HG03025 (cell line): ENCODE results near the gene PPP1R9A.

ENCODE experiments used
- ATAC-seq: cut with Tn5 transposase; IDR thresholded peaks from one replicate; pipeline ENCODE4 v1.9.1; 2021; ENCODE audit warnings: mild to moderate bottlenecking, moderate library complexity; ENCODE audit not compliant: unreplicated experiment, low FRiP score

Gene PPP1R9A

DNA sequence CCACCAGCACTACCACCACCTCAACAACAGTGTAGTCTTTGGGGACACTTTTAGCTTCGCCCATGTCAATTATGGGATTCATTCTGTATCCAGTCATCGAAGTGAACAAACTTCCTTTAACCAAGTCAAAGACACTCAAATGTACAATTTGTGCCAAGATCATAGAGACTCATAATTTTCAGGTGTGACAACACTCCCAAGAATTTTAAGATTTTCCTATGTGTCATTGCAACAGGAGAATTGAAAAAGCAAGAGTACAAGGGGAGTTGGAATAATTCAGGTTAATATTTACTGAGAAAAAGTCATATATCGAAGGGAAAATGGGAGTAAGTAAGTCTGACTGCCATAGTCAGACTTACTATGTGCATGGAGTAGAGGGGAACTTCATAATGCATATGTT is 390.7 kb downstream of the PPP1R9A start:
- no peak for ATAC-seq

DNA sequence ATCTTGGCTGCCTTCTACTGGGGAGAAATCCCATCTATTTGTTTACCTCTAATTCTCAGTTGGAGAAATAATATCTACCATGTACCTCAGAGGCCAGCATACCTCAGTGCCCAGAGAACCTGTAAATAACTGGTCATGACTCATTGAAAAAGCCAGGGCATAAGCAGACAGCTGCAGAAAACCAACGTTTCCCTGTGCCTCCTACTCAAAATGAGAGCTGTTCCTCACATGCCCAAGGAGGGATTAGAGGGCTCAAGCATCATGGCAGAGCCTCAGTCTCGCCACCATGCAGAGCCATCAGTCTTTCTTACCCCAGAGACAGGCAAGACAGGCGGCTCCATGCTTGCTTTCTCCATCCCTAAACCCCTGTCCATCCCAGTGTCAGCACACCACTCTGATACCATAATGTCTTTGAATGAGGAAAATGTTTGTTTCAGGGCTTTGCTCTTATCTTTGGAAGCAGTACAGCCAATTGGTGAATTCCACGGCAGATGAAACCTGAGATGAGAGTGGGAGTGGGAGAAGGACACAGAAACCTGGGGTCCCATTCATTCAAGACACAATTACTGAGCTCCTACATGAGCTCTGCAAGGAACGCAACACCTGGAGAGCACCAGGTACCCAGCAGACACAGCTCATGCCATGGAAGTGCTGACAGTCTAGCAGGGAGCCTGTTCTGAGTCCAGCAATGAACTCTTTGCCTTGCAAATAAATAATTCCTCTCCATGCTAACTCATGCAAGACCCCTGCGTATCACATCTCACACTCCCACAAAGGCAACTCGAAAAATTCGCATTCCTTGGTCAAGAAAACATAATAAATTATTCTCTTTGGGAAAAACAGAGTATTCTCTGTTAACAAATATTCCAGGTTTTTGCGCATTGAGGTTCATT is 395.9 kb downstream of the PPP1R9A start:
- no peak for ATAC-seq

DNA sequence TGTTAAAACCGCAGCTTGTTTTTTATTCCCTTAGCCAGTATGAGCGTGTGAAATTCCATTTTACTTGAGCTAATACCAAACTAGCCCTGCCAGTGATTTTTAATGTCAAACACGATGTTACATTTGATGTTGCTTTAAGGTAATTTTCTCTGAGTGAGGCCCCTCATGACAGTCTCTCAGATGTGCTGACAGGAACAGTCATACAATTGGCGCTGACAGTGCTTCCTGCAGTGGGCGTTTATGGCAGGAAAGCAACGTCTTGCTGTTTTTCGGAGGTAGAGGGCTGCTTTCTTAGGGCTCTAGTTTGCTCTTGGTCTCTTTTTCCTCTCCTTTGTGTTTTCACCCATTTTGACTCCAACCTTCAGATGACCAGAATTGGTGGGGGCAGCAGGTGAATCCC is 397.6 kb downstream of the PPP1R9A start:
- no peak for ATAC-seq

DNA sequence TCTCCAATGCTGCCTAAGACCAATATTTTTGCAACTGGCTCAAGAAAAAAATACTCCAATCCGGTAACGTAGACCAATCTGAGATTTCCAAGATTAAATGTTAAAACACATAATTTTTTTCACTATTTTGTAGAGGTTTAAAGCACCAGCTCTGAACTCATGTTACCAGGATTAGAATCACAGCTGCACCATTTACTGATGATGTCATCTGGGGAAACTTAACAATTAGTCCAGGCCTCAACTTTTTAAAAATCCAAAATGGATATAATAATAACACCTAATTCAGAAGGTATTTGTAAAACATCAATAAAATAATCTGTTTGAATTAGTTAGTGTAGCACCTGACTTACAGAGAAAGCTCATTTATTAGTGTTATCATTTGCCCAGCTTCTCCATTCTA is 402.6 kb downstream of the PPP1R9A start:
- ATAC-seq: no peak

DNA sequence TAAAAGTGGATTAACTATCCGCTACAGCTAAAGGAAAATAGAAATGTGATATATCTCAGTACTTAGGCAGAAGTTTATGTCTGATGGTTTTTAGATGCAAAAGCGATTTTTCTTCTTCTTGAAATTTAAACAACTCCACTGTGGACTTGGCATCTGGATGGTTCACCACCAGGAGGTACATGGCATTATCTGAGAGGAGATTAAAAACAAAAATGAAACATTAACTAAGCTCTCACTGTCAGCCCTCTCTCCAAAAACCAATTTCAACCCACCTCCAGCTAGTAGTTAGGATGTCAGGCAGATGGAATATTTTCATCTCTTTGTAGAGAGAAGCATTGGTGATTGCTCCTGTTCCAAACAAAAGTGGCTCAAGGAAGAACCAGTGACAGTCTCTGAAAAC is 404.0 kb downstream of the PPP1R9A start:
- no peak for ATAC-seq

DNA sequence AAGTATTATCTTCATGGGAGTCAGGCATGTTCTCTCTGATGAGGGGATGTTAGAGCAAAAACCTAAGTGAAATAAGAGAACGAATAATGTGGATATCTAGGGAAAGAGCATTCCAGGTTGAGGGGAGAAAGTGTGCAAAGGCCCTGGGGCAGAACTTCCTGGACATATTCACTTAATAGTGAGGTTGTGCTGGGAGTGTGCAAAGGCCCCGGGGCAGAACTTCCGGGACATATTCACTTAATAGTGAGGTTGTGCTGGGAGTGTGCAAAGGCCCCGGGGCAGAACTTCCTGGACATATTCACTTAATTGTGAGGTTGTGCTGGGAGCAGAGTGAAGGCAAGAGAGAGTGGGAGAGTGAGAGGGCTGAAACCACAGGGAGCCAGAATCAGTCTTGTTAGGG is 405.2 kb downstream of the PPP1R9A start:
- ATAC-seq: no peak

DNA sequence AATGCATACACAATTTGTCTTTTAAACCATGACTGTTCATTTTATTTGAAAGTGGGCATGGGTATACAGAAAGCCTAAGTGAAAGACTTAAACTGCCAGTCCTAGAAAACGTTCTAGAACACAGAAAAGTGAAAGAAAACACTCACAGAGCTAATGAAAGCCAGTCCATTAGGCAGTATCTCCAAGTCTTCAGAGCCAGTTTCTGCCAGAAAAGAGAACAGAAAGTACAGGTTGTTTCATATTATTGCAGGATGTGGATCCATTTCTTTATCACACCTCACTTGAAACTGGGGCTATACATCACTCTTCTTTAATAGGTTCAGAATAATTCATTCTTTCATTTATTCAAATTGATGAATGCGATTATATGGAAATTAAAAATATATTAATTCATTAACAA is 409.2 kb downstream of the PPP1R9A start:
- ATAC-seq: peak; percentile 68

DNA sequence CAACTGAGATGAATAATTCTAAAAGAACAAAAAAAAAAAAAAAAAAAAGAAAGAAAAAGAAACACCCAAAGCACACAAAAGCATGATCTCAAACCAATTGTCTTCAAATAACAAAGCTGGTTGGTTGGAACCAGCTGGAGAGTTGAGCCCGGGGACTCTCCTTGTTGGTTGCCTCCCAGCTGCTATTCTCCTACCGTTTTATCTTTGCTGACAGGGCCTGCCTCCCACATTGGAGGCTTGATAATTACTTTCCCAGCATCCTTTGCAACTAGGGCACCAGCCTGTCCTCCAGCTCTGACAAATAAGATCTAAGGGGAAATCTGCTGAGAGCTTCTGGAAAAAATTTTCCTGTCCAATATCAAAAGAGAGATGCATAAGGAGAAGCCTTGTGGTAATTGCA is 410.2 kb downstream of the PPP1R9A start:
- no peak for ATAC-seq

DNA sequence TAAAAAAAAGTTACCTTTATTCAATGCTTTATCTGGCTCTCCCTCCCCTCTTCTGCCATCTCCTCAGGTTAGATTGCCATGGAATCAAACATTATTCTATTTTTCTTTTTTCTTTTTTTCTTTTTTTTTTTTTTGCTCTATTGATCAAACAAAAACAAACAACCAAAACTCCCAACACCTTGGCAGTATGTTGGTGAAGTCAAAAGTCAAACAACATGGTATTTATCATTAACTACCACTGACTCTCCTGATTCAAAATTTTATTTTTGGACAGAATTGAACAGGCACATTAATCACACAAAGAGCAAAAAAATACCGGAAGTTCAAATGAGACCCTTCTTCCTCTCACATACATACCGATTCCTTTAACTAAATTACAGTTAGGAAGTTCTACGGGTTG is 410.6 kb downstream of the PPP1R9A start:
- no peak for ATAC-seq

DNA sequence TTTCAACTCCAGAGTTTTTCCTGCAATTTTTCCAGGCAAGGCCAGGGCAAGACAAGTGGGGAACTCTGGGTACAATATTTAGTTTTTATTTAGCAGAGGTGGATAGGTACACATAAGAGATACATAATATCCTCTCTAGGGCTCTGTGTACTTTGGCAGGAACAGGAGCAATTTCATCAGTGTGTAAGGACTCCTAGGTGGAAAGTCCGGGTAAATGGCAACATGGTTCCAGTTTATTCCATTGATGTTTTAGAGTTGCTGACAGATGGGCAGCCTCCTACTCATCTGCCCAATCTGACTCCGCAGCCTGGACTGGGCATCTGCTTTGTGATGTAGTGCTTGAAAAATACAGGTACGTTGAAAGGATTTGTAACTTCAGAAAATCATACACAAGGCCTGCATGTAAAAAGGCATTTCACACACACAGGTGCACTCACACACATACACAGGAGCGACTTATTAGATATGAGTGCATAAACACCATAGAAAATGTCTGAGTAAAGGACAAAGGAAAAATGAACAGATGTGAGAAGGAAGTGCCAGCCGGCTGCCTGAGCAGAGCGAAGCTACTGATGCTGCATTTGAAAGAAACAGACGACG is 411.2 kb downstream of the PPP1R9A start:
- ATAC-seq: no peak

DNA sequence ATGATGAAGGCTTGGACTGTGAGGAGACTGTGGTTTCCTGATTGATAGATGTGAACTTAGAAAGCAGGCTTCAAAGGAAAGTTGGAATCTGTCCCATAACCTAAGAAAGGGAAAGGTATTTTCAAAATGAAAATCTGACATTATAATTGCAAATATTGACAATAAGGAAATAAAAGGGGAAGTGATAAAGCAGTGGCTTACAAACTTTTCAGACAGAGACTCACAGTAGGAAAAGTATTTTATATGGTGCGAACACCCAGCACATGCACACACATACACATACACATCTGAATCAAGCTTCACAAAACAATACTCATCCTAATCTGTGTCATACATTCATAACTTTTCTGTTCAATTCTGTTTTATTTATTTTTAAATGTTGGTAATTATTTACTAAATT is 412.2 kb downstream of the PPP1R9A start:
- no peak for ATAC-seq

DNA sequence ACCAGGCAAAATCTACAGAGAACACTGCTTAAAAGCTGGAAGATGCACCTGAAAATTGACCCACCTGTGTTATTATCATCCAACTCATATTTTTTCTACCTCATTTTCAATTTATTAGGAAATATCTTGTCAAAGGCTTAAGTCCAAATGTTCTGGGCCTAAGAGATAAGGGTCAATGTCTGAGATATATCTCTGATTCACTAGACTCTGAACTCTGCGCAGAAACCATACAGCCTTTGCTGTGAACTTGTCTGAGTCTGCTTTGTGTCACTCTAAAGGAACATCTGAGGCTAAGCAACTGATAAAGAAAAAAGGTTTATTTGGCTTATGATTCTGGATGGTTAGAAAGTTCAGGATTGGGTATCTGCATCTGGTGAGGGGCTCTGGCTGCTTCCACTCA is 413.3 kb downstream of the PPP1R9A start:
- no peak for ATAC-seq

DNA sequence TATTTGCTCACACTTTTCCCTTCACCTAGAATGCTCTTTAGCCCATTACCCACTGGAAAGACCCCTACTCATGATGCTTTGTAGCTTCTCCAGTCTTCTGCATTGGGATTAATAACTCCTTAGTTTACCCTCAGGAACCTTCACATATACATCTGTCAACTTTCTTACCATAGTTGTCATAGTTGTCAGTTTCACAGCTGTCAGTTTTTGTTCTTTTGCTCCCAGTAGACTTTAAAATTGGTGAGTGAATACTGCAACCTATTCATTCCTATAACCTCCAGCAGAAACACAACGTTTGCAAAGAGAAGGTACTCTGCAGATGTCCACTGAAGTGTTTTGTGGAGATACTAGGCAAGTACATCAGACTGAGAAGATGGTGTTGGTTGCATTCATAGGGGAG is 414.3 kb downstream of the PPP1R9A start:
- no peak for ATAC-seq

DNA sequence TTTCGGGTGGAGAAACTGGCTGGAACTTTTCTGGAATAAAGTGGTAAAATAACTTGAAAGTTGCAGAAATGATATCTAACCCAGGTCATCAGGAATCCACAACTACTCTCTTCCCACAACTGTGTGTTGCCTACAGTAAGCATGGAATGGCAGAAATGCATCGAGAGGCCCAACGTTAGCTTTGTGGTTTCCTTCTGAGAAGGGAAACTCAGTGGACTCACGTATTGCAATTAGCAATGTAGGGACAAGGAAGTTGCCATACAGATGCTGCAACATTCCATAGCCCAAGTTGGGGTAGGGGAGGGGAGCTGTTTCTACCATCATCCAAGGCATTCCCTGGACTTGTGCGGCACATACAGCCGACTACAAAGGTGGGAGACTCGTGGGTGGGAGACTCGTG is 415.0 kb downstream of the PPP1R9A start:
- ATAC-seq: no peak

DNA sequence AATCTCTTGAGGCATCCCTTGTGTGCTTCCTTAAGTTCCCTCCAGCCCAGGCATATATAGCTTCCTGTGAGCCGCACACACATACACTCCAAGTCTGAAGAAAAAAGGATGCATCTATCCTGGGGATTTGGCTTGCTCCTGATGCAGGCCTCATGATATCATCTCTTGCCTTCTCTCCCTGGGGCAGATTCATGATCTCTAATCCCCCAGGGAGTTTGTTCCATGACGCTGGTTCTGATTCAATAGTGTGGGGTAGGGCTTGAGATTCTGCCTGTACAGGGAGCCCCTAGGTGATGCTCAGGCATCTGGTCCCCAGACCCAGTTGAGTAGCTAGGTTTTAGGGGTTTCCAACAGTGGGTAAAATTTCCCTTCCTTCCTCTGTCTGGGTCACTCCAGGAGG is 415.5 kb downstream of the PPP1R9A start:
- no peak for ATAC-seq

DNA sequence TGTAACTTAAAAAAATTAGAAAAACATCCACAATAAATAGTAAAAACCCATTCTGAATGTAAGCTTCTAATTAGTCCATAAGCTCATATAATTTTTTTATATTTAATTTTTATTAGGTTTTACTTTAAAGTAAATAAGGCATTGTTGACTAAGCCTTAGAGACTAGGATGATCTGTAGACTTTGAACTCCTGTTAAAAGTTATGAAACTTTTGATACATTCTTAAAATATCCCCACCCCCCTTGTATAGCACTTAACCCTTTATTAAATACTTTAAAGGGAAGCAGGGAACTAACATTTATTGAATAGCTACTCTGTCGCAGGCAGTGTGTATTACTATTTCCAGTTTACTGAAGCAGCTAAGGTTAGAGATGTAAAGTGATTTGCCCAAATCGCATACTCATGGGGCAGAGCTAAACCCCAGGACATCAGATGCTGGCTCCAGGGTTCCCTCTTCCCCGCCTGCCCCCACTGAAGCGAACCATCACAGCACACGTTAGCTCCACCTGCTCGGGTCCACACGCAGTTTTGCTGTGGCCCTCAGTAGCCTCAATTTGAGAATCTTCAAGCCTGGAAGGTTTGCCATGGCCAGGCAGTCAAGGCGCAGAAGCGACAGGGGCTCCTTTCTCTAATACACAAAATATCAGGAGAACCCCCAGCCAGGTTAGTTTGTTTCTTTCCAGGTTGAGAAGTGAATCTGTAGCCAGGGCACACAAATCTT is 416.2 kb downstream of the PPP1R9A start:
- ATAC-seq: no peak

DNA sequence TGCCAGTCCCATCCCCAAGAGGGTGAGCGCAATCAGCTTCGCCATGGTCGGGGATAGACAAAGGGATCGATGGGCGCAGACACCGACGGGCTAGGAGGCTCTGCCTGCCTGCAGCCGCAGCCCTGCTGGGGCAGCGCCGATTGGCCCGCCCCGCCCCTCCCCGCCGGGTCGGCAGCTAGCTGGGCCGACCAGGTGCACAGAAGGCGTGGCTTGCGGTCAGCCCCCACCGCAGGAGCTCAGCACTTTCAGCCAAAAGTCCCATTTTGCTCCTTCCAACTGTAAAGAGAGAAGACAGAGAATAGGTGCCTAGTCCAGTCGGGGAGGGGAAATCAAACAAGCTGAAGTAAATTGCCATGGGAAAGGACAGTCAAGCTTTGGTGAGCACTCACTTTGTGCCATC is 417.0 kb downstream of the PPP1R9A start, which contains the start of gene PON1:
PON1 (minus strand) TSS at position 102 of the 400 bp plus-strand sequence; CDS start at position 45, 57 bp downstream.
- no peak for ATAC-seq

DNA sequence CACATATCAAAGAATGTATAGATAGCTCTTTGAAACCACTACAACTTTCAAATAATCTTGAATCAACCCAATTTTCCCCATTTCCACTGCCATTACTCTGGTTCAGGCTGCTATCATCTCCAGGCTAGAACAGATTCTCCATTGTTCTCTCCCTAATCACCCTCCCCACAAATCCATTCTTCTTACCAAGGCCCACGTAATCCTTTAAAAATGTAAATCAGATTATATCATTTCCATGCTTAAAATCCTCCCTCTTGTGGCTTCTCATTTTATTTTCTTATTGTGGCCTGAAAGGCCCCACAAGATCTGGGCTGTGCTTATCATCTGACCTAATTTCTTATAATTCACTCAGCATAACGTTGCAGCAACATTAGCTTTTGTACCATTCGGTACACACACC is 420.0 kb downstream of the PPP1R9A start:
- no peak for ATAC-seq

DNA sequence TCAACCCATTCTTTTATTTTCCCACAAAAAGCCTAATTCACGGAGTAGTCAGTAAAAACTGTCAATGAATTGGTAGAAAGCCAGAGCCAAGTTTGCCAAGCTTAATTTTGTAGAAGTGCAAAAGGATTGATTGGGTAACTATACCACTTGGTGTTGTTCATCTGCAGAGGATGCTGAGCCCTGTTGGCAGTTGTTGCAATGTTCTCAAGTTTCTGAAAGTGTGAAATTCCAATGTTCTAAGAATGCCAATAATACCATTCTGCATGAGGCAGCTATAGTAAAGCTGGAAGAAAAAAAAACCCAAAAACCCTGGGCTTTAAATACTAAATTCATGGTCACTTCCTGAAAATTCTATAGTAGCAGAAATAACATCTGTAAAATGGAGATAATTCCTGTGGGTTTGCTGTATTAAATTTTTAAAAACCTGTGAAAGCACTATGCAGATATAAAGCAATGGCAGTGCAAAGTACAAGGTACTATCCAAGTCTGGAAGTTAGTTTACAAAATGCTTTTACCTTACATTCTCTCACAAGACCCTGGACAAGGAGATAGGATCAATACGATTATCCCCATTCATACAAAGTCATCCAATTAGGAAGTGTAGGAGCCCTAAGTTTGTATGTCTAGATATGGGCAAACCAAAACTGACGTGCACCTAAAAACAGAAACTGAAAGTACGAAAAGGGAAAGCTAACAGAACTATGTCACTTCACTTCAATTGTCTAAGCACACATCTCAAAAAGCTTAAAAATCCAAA is 423.0 kb downstream of the PPP1R9A start:
- ATAC-seq: peak; percentile 91

DNA sequence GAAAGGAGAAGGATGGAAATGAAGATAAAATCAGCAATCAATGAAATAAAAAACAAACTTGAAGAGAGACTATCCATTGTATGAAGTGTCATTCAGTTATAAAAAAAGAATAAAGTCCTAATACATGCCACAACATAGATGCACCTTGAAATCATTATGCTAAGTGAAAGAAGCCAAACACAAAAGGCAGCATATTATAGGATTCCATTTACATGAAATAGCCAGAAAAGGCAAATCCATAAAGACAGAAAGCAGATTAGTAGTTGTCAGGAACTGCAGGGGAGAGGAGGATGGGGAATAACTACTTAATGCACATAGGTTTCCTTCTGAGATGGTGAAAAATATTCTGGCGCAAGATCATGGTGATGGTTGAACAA is 423.6 kb downstream of the PPP1R9A start:
- ATAC-seq: peak; percentile 13

DNA sequence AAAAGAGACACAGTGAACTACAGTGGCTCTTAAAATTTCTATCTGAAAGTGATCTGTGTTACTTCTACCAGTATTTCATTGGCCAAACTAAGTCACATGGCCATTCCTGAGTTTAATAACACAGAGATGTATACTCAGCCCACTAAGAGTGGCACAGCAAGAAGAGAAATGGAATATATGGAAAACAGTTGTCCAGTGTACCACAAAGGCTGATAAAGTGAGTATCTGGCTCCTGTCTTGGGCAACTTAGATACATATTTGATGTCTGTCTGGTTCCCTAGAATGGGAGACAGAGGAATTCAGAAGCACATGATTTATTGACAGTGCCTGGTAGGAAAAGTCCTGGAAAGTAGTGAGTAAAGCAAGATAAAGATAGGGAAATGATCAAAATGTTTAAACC is 427.1 kb downstream of the PPP1R9A start:
- ATAC-seq: no peak
